VCaP (cell line): ENCODE data around the gene FSIP1.

Source experiments
- H3K27ac ChIP-seq: fragments of 450-650 bp; 2 replicates; pipeline ENCODE4 v1.5.1; 2017
- CTCF ChIP-seq: fragments of 450-650 bp; conservative IDR thresholded peaks from 2 replicates; pipeline ENCODE4 v1.5.1; 2017; ENCODE audit warnings: mild to moderate bottlenecking, moderate library complexity

The FSIP1 gene

GRCh38 chr15:39588531-39589192 is 194.0 kb downstream of the FSIP1 start:
- peak overlapping the region; percentile 94 for H3K27ac ChIP-seq
- TF ChIP-seq CTCF, result no peak

GRCh38 chr15:39587731-39588530 is 194.7 kb downstream of the FSIP1 start:
- H3K27ac ChIP-seq, result peak overlapping the region; percentile 94
- no peak for TF ChIP-seq CTCF

GRCh38 chr15:39587096-39587721 is 195.4 kb downstream of the FSIP1 start:
- peak overlapping the region; percentile 94 for H3K27ac ChIP-seq
- TF ChIP-seq CTCF, result no peak

GRCh38 chr15:39586387-39587095 is 196.1 kb downstream of the FSIP1 start:
- H3K27ac ChIP-seq, result peak overlapping the region; percentile 94

GRCh38 chr15:39585871-39586301 is 196.8 kb downstream of the FSIP1 start:
- TF ChIP-seq CTCF, result no peak
- peak overlapping the region; percentile 94 for H3K27ac ChIP-seq

More at GRCh38 chr15:39586387-39587095, 196.1 kb downstream of the FSIP1 start:
- TF ChIP-seq CTCF, result no peak

- H3K27ac ChIP-seq, result peak overlapping the region; percentile 94
- TF ChIP-seq CTCF, result no peak
Observed at GRCh38 chr15:39585389-39585841, 197.2 kb downstream of the FSIP1 start.
